Measurements from ENCODE around the gene KCNH8. TPM values are rescaled to one million over a fixed set of nuclear protein-coding genes. Genes with fewer than 3 reads are reported as not detected.

KCNH8 gene
- total RNA-seq, 1 experiment from 2014 or later: 0.04 TPM

DNA sequence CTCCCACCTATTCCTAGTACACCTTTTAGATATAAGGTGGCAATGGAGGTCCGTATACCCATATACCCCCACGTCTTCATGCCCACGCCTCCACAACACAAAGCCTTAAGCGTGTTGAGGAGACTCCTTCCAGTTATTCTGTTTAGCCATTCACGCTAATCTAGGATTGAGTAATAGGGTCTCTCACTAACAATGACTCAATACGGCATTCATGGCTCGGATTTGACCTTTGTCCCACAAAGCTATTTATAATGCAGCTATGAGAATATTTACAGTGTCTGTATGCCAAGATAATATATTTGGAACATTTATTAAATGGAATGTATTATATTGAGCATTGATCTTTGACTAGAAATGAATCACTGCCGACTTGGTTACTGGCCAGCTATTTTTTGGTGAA is 215.8 kb downstream of the KCNH8 start:
- peak; percentile 1 for DNase-seq (ENCODE audit: low spot score)

DNA sequence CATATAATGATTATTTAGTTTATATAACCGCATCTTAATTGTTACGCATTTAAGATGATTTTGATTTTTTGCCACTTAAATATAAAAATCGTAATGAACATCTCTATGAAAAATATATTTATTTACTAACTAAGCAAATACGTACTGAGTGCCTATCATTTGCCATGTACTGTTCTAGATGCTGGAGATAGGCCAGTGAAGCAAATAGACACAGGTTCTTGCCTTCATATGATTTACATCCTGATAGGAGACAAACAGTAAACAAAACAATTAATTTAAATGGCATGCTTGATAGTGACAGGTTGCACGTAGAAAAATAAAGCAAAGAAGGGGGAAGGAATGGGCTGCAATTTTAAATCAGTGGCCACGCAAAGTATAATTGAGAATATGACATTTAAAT is 217.2 kb downstream of the KCNH8 start:
- DNase-seq (ENCODE audit: low spot score): no peak

DNA sequence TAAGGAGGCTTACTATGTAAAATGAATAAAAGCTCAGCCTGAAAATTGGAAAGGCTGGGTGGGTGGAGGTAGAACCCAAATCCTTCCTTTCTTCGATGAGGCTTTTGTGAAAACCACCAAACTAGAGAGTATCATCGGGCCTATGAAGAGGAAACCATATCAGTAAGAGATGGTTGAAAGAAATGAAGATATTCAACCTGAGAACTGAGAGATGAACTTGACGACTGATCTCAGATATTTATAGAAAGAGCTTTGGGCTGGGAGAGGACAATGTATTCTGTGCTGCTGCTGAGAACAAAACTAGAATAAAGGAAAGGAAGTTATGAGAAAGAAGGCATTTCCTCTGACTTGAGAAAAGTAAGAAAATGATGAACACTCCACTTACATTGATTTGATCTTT is 236.6 kb downstream of the KCNH8 start:
- no peak for DNase-seq (ENCODE audit: low spot score)

DNA sequence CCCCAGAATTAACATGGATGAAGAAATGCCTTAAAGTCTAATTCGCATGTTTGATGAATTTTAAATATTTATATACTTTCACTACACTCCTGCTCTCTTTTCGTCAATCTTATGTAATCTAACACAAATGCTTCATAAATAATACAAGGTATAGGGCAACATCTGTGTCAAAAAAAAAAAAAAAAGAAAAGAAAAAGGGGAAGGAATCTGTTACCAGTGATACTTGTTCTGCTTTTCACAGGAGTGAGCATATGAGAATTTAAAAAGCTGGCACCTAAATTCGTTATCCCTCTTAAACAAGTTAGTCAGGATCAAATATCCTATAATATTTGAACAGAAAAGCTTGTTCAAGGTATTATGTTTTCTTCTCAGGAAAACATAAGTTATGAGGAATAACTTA is 243.8 kb downstream of the KCNH8 start:
- no peak for DNase-seq (ENCODE audit: low spot score)

DNA sequence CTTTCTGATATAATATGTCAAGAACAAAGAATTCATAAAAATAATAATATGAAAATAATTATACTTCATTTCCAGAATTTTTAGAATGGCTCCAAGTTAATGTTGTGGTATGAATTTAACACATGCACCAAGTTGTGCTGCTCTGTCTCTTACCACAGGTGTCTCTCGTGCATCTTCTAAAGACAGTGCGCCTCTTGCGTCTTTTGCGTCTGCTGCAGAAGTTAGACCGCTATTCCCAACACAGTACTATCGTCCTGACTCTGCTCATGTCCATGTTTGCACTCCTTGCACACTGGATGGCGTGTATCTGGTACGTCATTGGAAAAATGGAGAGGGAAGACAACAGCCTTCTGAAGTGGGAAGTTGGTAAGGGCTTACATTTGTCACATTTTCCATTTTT is 246.6 kb downstream of the KCNH8 start:
- DNase-seq (ENCODE audit: low spot score): no peak

DNA sequence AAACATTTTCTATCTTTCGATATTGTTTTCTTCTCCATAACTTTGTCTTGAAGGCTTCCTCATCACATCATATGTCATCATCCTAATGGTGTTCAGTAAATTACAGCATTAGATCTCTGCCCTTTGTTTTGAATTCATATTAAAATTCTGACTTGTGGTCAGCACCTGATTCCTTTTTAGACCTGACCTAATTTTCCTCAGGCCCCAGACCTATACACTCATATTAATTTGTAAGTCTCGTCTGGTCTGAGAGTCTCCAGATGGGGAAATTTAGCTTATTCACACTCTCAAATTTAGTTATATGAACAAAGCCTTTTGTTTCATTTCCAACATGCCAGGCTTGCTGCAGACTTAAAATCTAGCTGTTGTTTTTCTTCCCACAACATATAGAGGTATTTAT is 248.4 kb downstream of the KCNH8 start:
- no peak for DNase-seq (ENCODE audit: low spot score)

DNA sequence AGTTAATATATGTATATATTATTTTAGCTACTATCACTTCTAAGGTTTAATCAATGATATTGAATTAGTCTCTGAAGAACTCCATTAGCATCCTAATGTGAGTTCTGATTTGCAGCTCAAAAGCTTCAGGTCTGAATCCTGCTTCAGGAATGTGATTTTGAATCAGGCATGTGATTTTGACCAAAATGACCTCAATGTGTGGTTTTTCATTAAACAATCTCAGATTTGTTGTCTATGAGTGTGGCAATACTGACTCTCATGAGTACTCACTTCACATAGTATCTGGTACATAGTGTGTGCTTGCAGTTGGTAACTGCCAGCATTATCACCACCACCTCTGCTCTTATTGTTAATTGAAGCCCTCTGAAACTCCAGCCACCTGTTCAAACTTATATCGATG is 251.0 kb downstream of the KCNH8 start:
- peak; percentile 1 for DNase-seq (ENCODE audit: low spot score)

DNA sequence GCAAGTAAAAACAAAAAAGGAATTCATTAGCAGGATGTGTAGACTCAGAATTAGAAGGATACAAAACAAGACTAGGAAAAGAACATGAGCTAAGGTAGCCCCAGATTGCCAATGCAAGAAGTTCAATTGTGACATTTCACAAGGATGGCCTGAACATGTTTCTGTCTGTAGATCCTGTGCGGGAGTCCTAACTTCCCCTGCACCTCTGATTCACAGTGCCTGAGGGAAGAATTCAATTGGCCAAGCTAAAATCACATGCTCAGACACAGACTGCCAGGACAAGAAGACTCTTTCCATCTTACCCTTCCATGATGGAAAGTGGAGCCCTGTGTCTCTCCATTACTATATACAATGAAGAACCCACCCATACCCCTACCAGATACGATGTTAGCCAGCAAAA is 251.5 kb downstream of the KCNH8 start:
- no peak for DNase-seq (ENCODE audit: low spot score)

DNA sequence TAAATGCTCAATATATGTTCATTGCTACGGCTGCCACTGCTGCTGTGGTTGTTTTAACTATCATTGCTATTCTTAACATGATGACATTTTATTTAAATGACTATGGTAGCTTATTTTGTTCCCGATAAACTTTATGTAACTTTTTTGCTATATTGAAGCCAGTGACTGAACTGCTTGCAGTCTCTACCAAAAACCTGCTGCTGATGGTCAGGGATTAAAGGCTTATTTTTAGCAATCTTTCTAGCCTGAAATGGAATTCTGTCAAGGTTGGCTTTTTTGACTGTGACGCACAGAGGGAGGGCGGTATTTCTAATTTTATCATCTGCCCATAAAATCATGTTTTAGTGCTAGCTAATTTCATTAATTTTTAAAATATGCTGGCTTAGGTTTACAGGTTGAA is 271.8 kb downstream of the KCNH8 start:
- DNase-seq (ENCODE audit: low spot score): no peak

DNA sequence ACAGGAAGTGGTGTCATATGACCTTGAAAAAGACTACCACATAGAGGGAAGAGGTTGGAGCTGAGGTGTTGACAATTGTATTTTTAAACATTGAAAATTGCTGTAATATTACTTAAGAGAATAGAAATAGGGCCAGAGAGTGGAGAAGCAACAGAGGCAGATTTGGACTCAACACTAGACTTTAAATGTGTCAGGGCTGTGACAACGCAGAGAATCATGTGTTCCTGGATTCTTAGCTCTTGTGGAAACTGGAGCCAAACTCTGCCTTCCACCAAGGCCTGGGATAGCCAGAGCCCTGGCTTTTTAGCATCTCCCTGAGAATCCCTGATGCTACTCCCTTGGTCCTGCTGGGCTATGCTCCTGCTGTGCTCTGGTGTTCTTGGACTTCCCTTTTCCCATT is 277.5 kb downstream of the KCNH8 start:
- DNase-seq (ENCODE audit: low spot score): no peak

DNA sequence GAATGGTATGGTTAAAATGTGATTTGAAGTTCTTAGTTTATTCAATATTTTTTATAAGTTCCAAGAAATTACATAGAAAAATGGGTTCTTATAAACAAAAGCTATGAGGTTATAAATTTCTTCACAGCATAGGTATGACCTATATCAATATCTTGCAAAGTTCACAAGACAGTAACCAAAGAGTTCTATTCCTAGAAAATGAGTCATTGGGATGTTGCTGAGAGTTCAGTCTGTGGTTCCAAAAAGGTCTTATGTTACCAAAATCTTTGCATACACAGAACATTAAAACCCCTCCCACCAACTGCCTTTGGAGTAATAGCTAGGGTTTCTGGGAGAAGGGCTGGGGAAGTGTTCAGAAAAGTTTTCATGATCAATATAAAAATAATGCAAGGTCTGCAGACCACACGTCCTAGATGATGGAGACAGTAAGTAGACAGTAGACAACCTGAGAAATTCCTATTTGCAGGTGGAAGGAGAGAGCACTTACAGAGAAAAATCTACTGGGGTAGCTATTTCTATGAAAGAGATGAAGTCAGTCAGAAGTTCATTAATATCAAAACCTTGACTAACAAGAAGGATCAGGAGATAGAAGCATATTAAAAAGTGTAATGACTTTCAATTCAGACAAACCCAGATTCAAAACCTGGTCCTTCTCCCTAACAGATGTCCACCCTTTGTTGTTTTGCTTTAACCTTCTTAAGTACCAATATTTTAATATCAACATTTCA is 279.3 kb downstream of the KCNH8 start:
- no peak for DNase-seq (ENCODE audit: low spot score)

DNA sequence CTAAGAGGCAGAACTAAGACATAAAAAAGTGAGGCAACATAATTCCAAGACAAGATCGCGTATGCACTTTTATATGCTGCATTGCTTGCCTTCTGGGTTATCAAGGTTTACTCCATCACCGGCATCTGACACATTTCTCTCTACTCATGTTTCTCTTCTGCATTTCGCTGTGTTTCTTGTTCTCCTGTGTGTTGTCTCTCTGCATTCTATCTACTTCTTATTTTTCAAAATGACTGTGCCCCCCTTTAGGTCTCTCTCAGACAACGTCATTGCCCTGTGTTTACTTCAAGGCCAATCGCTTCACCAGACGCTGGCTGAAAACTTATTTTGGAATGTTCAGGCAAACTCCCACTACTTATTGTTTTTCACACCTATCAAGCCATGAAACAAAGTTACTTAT is 280.4 kb downstream of the KCNH8 start:
- DNase-seq (ENCODE audit: low spot score): no peak

DNA sequence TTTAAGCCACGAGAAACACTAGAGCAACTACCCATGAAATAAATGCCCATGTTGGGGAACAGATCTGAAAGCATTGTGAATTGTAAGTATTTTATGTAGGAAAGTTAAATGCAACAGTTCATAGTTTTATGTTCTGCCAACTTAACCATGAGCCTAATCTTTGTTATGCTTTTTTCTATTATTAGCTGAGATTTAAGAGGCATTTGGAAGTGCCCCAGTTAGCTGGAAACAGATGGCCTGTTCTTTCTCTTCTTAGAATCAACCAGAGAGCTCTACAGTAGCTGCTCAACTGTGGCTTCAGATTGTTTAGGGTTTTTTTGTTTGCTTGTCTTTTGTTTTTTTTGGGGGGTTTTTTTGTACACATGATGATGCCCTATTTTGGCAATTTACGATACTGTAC is 284.4 kb downstream of the KCNH8 start:
- DNase-seq (ENCODE audit: low spot score): no peak

DNA sequence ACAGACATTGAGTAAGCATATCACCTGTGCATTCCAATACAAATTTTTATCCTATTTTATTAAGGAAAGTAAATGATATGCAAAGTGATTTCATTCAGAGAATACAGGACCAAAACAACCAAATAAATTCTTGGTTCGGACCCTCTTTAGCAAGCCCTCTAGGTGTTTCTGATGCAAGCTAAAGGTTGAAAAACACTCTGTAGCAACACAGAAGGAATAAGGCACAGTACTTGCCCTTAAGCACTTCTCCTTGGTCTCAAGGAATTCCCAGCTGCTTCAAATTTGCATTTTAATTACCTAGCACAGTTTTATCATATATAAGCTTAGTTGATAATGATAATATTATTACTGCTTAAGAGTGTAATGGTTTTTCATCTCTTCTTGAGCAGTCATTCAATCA is 288.4 kb downstream of the KCNH8 start:
- no peak for DNase-seq (ENCODE audit: low spot score)

DNA sequence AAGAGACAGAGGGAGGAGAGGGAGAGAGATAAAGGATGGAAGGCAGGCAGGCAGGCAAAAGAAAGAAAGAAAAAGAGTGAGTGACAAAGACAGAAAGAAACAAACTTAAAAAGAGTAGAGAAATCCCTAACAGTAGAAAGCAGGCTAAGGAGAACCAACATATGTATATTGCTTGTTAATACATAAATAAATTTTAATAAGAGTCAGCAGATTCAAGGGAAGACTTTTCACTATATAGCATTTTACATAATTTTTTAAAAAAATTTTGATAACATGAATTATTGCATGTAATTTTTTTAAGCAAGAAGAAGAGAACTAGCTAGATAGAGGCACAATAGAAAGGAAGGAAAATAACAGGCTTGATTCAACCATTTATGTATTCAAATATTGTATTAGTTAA is 291.6 kb downstream of the KCNH8 start:
- no peak for DNase-seq (ENCODE audit: low spot score)

DNA sequence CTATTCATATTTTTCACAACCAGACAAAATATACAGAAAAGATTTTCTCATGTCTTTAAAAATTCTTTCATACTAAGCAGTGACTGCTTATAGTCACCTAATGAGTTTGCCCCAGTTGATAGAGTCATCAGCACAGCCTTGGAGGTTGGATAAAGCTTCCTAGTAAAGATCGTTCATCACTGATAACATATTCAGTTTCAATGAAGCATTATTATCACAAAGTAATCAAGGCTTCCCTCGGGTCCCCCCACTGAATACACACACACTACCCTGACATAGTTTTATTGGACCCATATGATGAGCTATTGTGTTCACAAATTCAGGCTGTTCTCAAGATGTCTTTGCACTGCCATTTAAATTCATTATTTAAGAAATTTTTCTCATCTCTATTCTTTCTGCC is 297.8 kb downstream of the KCNH8 start:
- no peak for DNase-seq (ENCODE audit: low spot score)

DNA sequence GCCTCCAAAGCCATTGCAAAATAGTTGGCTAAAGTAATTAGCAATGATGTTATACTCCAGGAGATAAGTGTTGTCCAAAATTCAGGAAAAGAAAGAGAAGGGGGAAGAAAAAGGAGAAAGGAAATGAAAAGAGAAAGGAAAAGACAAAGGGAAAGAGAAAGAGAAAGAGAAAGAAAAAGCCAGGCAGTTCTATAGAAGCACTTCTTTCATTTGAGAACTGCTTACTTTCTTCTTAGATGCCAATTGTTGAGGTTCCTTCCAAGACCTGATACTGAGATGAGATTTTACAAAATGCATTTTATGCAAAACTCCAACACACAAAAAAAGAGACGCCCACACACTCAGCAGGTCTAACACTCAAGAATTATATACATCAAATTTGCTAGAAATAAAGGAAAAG is 298.4 kb downstream of the KCNH8 start:
- DNase-seq (ENCODE audit: low spot score): no peak

DNA sequence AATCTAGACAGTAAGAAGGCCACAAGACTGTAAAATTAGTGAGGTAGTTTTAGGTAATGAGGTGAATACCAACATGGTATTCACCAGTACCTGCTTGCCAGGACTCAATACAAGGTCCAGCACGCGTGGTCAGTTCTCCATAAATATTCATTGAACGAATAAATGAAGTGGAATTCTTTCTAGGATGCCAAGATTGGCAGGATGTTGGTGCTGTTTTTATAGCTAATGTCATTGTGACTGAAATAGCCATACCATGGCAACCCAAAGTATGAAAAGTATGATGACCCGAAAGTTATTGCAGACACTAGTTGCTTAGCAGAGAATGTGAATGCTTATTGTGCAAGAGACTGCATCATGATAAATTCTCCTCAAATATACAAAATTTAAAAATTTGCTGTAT is 307.2 kb downstream of the KCNH8 start:
- no peak for DNase-seq (ENCODE audit: low spot score)

DNA sequence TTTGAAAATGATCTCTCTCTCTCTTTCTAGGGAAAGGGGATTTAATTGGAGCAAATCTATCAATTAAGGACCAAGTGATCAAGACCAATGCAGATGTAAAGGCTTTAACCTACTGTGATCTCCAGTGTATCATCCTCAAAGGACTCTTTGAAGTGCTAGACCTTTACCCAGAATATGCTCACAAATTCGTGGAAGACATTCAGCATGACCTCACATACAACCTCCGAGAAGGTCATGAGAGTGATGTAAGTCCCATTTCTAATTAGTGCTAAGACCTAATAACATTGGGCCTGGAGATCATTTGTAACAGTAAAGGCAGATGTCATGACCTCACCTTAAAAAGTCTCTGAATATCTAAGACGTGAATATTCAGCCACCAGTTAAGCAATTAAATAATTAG is 308.4 kb downstream of the KCNH8 start:
- DNase-seq (ENCODE audit: low spot score): no peak

DNA sequence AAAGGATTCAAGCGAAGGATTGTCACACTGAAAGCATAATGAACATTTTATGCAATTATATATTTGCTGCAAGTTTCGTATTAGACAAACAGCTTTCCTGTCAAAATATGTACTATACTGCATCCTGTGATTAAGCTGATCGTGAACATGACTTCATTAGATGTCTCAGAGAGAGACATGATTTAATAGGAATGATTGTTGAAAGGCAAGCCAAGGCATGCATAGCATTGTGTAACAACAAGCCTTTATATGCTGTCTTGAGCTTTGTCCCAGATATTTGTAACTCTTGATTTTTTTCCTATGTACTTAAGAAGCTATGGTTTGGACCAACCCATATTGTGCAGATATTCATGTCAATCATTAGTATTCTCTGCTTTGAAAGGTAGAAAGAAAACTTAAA is 309.1 kb downstream of the KCNH8 start:
- no peak for DNase-seq (ENCODE audit: low spot score)

DNA sequence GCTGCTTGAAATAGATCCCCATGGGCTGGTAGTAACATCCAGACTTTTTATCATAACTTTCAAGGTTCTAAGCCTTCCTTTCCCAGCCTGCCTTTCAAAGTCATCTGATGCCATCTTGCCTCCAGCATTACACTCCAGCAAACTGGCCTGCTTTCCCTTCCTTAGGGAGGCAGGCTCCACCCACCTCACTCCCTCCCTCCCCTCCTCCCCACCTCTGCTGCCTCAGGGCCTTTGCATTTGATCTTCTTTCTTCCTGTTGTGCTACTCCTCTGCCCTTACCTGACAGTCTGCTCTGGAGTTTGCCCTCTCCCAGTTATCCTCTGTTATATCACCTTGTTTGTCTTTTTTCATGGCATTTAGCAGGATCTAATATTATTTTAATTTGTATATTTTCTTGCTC is 319.5 kb downstream of the KCNH8 start:
- no peak for DNase-seq (ENCODE audit: low spot score)

DNA sequence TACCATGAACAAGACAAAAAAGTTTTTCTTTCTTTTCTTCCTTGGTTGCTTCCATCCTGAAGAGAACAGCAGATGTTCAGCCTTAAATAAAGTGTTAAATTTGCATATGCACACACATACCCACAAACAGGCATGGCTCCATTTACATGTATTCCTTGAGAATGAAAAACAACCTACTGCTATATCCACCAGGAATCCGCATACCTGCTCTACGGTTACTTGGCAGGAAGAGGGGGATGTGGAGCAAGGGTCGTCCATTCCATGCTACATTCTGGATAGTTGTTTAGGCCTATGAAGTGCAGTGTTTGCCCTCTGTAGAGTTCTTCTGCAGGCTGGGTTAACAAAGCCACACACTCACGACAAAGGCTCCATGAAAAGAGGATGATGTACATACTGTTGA is 322.8 kb downstream of the KCNH8 start:
- DNase-seq (ENCODE audit: low spot score): no peak

DNA sequence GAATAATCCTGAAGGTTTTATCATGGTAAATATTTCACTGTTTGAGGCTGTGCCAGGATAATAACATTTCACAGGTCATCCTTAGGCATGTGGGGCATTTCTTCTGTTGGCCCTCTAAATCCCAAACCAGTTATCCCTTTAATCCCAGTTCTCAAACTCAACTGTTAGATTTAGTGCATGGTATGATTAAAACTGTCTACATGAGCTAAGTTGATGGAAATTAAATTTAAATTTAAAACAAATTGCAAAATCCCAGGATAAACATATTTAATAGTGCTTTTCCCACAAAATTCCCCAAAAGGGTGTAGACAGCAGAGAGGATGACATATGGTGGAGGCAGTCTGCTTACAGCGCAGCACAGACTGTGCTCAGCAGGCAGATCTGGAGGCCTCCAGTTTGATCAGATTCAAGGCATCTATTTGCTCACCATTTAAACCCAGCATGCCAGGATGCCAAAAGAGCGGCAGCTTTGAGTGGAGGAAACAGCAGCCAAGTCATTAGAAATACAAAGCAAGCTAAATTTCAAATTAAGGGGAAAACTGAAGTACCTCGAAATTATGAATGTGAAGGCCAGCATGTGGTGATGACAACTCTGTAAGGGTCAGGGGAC is 325.8 kb downstream of the KCNH8 start:
- DNase-seq (ENCODE audit: low spot score): no peak

DNA sequence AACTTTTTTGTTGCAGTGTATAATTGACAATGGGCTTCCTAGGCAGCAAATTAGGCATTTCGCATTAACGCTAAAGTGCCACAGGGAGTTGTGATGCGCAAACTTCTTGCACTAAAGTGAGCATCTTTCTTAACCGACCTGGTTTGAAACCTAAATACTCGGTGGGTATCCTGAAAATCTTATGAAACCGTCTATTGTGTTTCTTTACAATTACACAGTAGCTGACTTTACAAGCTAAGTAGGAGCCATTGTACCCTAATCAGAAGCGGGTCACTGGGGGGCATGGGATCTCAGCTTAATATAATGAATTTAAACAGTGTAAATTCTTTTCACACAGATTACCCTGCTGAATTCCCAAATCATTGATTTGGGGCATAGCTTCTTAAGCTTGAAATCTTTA is 328.0 kb downstream of the KCNH8 start:
- no peak for DNase-seq (ENCODE audit: low spot score)
